HL-60/S4 treated with retinoic acid at 250 ng/mL for 4 days and 3 days (cell line): ENCODE data around the gene ZNF513.
"Not testable (repeated sequence)": the region's sequence is repeated elsewhere in the genome, so short reads cannot be mapped to it uniquely, and the experiment has no call there.

Experiments used
- in situ Hi-C: fragments of 300-500 bp; cut with MboI; formaldehyde crosslinking; loops from 2 replicates; pipeline ENCODE4 v1.7.0; 2022; ENCODE audit warnings: low sequenced_read_pairs

The ZNF513 gene, protein sequence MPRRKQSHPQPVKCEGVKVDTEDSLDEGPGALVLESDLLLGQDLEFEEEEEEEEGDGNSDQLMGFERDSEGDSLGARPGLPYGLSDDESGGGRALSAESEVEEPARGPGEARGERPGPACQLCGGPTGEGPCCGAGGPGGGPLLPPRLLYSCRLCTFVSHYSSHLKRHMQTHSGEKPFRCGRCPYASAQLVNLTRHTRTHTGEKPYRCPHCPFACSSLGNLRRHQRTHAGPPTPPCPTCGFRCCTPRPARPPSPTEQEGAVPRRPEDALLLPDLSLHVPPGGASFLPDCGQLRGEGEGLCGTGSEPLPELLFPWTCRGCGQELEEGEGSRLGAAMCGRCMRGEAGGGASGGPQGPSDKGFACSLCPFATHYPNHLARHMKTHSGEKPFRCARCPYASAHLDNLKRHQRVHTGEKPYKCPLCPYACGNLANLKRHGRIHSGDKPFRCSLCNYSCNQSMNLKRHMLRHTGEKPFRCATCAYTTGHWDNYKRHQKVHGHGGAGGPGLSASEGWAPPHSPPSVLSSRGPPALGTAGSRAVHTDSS

DNA sequence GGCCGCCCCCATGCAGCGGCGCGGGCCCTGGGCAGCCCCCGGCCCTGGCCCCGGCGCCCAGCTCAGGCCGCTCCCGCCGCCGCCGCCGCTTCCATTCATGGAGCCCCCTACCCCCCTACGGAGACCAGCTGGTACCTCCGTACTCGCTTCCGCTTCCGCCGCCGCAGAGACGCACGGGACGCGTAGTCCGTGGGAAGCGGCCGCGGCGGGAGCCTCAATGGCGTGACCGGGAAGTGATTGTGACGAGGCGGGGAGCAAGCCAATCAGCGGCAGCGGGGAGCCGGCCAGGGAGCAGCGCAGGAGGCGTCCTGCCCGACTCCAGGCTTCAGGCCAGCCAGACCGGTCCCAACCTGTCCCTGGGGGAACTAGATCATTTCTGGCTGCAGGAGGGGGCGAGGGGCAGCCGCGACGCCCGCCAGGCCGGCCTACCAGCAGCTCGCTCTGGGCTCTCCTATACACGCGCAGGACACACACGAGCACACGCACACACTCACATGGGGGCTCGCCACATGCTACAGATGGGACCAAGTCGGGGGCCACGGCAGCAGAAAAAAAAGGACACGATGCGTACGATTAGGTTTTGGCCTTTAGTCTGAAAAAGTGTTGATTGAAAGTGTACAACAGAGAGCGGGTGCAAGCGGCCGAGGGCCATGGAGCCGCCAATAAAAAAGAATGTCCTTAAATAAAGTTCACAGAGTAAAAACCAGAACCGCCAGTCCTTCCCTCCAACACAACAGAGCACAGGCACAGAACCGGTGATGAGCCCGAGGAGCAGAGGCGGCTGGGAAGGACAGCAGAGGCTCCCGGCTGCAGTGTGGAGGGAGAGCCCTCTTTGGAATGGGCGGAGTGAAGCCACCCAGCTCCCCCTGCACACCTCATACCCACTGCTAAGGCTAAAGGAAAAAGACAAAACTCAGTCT is at the start of gene ZNF513:
Gene ZNF513, minus strand, starts transcription at position 109 of the 920 bp plus-strand sequence. CDS start 208 bp downstream, outside the sequence.
- in situ Hi-C loops: no loop called here

GRCh38 chr2:27428978-27429541 is 48.5 kb upstream of the ZNF513 start:
- in situ Hi-C loops: no loop called here

DNA sequence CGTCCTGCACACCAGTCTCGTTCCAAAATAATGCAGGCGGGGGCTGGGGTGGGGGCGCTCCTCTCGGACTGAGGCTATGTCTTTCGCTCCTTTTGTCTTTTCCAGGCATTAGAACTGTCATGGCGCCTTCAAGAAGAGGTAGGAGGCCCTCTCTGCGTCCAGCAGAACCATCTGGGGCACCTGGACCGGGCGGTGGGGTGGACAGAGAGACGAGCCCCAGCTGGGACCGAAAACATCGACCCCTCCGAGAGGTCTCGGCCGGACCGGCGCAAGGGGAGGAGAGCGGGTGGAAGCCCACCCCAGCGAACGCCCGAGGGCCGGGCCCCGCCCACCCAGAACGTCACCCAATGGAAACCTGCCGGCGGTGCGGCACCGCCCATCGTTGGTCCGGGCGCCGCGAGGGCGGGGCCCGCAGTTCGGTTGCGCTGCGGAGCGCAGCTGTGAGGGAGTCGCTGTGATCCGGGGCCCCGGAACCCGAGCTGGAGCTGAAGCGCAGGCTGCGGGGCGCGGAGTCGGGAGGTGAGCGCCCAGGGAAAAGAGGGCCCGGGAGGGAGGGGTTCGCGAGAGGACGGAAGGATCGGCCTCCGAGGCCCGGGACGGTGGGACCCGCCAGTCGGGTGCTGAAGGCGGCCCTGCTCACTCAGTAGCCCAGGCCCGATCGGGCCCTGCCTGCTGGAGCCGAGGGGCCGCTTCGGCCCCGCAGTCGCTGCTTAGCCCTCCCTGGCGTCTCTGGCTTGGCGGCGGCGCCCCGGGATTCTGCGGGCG is 47.9 kb upstream of the ZNF513 start, which contains the start of gene NRBP1:
Gene NRBP1, plus strand, starts transcription at position 419 of the 765 bp plus-strand sequence. CDS start 4,643 bp downstream, outside the sequence.
- in situ Hi-C loops: no loop called here

DNA sequence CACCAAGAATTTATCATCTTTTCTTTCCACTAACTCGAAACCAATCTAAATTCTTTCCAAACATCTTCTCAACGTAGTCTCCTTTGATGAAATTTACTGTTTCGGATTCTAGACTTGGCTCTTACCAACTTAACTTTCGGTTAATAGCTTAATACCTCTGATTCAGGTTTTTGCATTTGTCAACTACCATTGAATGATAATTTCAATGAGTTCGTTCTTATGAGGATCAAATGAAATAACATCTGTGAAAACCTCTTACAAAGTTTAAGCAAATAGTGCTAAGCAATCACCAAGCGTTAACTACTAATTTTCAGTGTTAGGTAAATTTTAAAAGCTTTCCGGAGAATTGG is 47.3 kb upstream of the ZNF513 start:
- in situ Hi-C loops: no loop called here

GRCh38 chr2:27425039-27425438 is 44.5 kb upstream of the ZNF513 start:
- in situ Hi-C loops: not testable (repeated sequence)

- in situ Hi-C loops: no loop called here
Observed at GRCh38 chr2:27422958-27423357, 42.4 kb upstream of the ZNF513 start.

DNA sequence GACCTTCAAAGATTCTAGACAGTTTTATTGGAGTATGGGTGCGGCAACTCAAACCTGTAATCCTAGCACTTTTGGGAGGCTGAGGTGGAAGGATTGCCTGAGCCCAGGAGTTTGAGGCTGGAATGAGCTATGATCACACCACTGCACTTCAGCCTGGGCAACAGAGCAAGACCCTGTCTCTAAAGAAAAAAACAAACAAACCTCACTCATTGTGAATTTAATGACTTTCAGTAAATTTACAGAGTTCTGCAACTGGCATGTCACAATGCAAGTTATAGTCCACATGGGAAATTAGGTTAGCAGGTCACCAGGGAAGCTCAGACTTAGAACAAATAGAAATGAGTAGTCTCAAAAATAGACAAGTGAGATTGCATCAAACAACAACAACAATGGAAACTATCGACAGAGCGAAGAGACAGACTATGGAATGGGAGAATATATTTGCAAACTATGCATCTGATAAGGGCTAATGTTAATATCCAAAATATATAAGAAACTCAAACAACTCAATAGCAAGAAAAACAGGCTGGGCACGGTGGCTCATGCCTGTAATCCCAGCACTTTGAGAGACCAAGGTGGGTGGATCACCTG is 41.2 kb upstream of the ZNF513 start:
- in situ Hi-C loops: no loop called here

DNA sequence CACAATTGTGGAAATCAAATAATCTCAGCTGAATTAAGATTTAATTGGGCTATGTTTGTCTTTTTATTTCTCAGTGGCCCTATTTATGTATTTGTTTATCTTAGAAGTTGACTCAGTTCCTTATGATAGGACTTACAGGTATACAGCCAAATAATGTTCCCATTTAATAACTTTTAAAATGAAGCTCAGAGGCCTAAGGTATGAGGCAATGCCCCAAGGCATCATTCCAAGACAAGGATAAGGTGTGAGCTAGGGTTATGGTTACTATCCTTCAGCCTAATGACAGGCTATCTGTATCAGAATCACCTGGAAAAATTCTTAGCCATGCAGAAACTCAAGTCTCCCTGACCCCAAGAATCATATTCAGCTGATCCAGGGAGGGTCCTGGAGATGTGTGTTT is 40.5 kb upstream of the ZNF513 start:
- in situ Hi-C loops: no loop called here

GRCh38 chr2:27416151-27416550 is 35.6 kb upstream of the ZNF513 start:
- in situ Hi-C loops: no loop called here

DNA sequence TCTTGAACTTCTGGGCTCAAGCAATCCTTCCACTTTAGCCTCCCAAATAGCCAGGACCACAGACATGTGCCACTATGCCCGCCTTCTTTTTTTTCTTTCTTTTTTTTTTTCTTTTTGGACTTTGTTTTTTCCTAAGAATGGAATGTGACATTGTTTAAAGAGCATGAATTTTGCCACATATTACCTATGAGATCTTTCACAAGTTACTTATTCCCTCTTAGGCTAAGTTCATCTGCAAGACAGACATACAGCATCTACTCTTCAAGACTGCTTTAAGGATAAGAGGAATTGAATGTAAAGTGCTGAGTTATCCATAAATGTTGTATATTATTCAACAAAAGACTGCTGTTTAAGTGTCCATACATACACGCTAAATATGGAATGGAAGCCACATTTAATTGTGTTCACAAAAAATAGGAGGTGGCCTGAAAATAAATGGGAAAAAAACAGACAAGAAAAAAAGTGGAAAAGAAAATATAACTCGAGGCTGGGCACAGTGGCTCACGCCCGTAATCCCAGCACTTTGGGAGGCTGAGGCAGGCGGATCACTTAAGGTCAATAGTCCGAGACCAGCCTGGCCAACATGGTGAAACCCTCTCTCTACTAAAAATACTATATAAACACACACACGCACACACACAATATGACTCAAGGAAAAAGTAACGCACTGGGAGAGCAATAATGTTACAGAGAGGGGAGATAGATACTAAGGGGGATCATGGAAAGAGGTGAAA is 32.1 kb upstream of the ZNF513 start:
- in situ Hi-C loops: no loop called here

- in situ Hi-C loops: no loop called here
Observed at GRCh38 chr2:27409321-27410073, 29.0 kb upstream of the ZNF513 start, which contains the start of gene PPM1G. Gene PPM1G, minus strand, starts transcription at chr2:27409591. Its CDS starts 169 bp downstream, at chr2:27409422.

DNA sequence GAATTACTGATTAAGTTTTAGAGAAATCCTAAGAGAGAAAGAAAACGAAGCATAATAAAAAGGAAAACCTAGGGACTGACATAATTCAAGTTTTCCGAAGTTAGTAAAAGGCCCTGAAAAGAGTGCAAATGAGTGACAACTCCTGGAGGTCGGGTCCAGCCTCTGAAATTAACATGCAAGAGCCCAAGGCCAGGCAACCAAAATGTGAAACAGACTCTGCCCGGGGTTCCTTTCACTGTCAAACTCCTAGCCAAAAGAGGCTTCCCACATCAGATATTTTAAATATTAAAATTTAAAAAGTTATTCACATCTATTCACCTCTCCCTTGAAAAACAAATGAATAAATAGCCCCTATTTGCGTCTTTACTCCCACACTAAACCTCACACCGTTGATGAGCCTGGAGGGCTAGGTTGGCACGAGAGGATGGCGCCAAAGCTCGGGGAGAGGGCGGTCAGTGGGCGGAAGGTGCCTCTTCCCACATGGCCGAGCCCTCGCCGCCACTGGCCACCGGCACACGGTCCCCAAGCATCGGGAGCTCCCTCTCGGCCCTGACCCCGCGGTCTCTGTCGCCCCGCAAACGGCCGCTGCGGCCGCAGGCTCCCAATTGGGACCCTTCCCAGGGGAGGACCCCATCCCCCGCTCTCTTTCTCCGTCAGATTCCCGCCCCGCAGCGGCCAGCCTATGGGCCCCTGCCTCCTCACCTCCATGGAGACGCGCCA is 28.2 kb upstream of the ZNF513 start:
- in situ Hi-C loops: no loop called here

- in situ Hi-C loops: no loop called here
Observed at GRCh38 chr2:27407798-27408491, 27.4 kb upstream of the ZNF513 start.

- in situ Hi-C loops: no loop called here
Observed at GRCh38 chr2:27400348-27401135, 20.0 kb upstream of the ZNF513 start.

DNA sequence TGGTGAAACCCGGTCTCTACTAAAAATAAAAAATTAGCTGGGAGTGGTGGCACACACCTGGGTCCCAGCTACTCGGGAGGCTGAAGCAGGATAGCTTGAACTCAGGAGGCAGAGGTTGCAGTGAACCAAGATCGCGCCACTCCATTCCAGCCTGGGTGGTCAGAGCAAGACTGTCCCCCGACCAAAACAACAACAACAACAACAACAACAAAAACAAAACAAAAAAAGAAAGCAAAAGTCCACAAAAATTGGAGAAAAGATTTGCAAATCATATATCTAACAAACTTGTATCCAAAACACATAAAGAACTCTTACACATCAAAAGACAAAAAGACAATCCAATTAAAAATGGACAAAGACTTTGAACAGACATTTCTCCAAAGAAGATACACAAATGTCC is 18.4 kb upstream of the ZNF513 start:
- in situ Hi-C loops: no loop called here

GRCh38 chr2:27393225-27393624 is 12.7 kb upstream of the ZNF513 start:
- in situ Hi-C loops: no loop called here
